Natural killer cell (primary cell): ENCODE measurements around the gene SH3PXD2A. TPM values are rescaled to one million over a fixed set of nuclear protein-coding genes. Genes with fewer than 3 reads are reported as not detected.
"Not testable (repeated sequence)": the region's sequence is repeated elsewhere in the genome, so short reads cannot be mapped to it uniquely, and the experiment has no call there.

ENCODE experiments used
- ATAC-seq, 3 donors: fragments of 150-1000 bp in 2 of 3; fragments of 200-7000 bp in 1 of 3; cut with Tn5 transposase; 1 replicate in 1 of 3; 2 replicates in 2 of 3; pipeline ENCODE4 v1.10.0; 2021; ENCODE audit warnings: mild to moderate bottlenecking in 2 of 3, moderate library complexity in 2 of 3
- DNase-seq, 2 donors: peaks; one replicate each; pipeline versions ENCODE4 v3.0.0 to v3.0.0-alpha.2; 2013 to 2021; ENCODE audit warnings: mixed read lengths in 1 of 2
- H3K27ac ChIP-seq: one replicate; pipeline ENCODE4 v1.5.1; 2013; ENCODE audit warnings: mild to moderate bottlenecking, low read length
- H3K27me3 ChIP-seq: one replicate; pipeline ENCODE4 v1.6.1; 2013; ENCODE audit warnings: low read length; ENCODE audit not compliant: control insufficient read depth, insufficient read depth
- H3K36me3 ChIP-seq: one replicate; pipeline ENCODE4 v1.6.1; 2013; ENCODE audit warnings: low read length; ENCODE audit not compliant: control insufficient read depth, insufficient read depth
- H3K4me1 ChIP-seq: one replicate; pipeline ENCODE4 v1.6.1; 2013; ENCODE audit warnings: low read length; ENCODE audit not compliant: control insufficient read depth, insufficient read depth
- H3K4me3 ChIP-seq: one replicate; pipeline ENCODE4 v1.5.1; 2013; ENCODE audit warnings: low read length
- H3K9me3 ChIP-seq: one replicate; pipeline ENCODE4 v1.6.1; 2013; ENCODE audit warnings: low read length; ENCODE audit not compliant: control insufficient read depth, insufficient read depth
- H3K27ac Mint-ChIP-seq, 2 donors: one replicate each; pipeline ENCODE4 v1.8.0; 2022; ENCODE audit warnings: mild to moderate bottlenecking in 2 of 2, mixed read lengths in 2 of 2, moderate library complexity in 1 of 2
- H3K27me3 Mint-ChIP-seq, 2 donors: one replicate each; pipeline ENCODE4 v1.8.0; 2022; ENCODE audit warnings: low read depth in 2 of 2, mixed read lengths in 2 of 2
- H3K36me3 Mint-ChIP-seq: one replicate; pipeline ENCODE4 v1.8.0; 2022; ENCODE audit warnings: mixed read lengths
- H3K4me1 Mint-ChIP-seq, 2 donors: one replicate each; pipeline ENCODE4 v1.8.0; 2022; ENCODE audit warnings: mixed read lengths in 2 of 2
- H3K4me3 Mint-ChIP-seq: one replicate; pipeline ENCODE4 v1.8.0; 2022; ENCODE audit warnings: mild to moderate bottlenecking, moderate library complexity, mixed read lengths
- H3K9me3 Mint-ChIP-seq, 2 donors: one replicate each; pipeline ENCODE4 v1.8.0; 2022; ENCODE audit warnings: mixed read lengths in 2 of 2
- CTCF ChIP-seq: fragments of 200-600 bp; IDR thresholded peaks from one replicate; pipeline ENCODE4 v1.8.0; 2022; ENCODE audit warnings: antibody characterized with exemption
- WGBS: methylation state at CpG from one replicate; pipeline ENCODE4 v1.1.7; 2013; ENCODE audit warnings: missing lambda C conversion rate; ENCODE audit not compliant: insufficient coverage; 5-methylcytosine and 5-hydroxymethylcytosine counted together
- intact Hi-C: fragments of 100-400 bp; cut with micrococcal nuclease; formaldehyde crosslinking; loops from one replicate; pipeline ENCODE4 v1.14.2; 2022
- total RNA-seq, 4 donors: library from RNA; stranded (reverse); fragments of 120-200 nt in 1 of 4; gene quantifications; one replicate each; pipeline versions ENCODE4 v1.2.3 to v1.2.4, GENCODE V29; 2013 to 2022

SH3PXD2A gene
- total RNA-seq, 3 donors from 2014 or later (not counting 1 experiment from before 2014, with no cell fraction given): 3.3 to 7.0 (median 4.9) TPM

- Histone ChIP-seq H3K9me3 (no peaks in the 10 kb centered on the region), H3K4me1 (peaks cover 11% of the 10 kb centered on the region), H3K4me3 (no peak overlapping the region), H3K36me3 (no peaks in the 10 kb centered on the region), H3K27me3 (no peaks in the 10 kb centered on the region), H3K27ac (no peak overlapping the region)
- Mint-ChIP-seq H3K27me3 (no peaks in the 10 kb centered on the region), H3K27ac (no peak overlapping the region), H3K36me3 (no peaks in the 10 kb centered on the region), H3K4me3 (no peak overlapping the region), H3K9me3 (no peaks in the 10 kb centered on the region), H3K4me1 (peaks cover 3 to 5% of the 10 kb centered on the region in 2 donors)
- no peak for TF ChIP-seq CTCF
- 97% methylated on average over 10 of the region's 10 CpGs for WGBS
- DNase-seq (no peak), ATAC-seq (no peak)
- intact Hi-C loops: no loop called here
These were observed 218.4 kb downstream of the SH3PXD2A start for GRCh38 chr10:103637011-103637410.

GRCh38 chr10:103636492-103636891 is 218.9 kb downstream of the SH3PXD2A start:
- H3K36me3 Mint-ChIP-seq: no peaks in the 10 kb centered on the region
- no peaks in the 10 kb centered on the region for H3K9me3 Mint-ChIP-seq
- ATAC-seq: no peak
- H3K9me3 ChIP-seq: no peaks in the 10 kb centered on the region
- no peak overlapping the region for H3K4me3 ChIP-seq
- H3K36me3 ChIP-seq: no peaks in the 10 kb centered on the region
- 94% methylated on average over 5 of the region's 5 CpGs for WGBS
- no peaks in the 10 kb centered on the region for H3K27me3 Mint-ChIP-seq
- peaks cover 3 to 9% of the 10 kb centered on the region in 2 donors for H3K4me1 Mint-ChIP-seq
- no peak overlapping the region for H3K27ac Mint-ChIP-seq
- H3K4me3 Mint-ChIP-seq: no peak overlapping the region
- H3K27me3 ChIP-seq: no peaks in the 10 kb centered on the region
- no peak overlapping the region for H3K27ac ChIP-seq
- no peak for TF ChIP-seq CTCF
- no peak for DNase-seq
- intact Hi-C loops: no loop called here
- H3K4me1 ChIP-seq: peaks cover 17% of the 10 kb centered on the region

GRCh38 chr10:103635580-103635979 is 219.8 kb downstream of the SH3PXD2A start:
- Mint-ChIP-seq H3K27me3 (no peaks in the 10 kb centered on the region), H3K36me3 (no peaks in the 10 kb centered on the region), H3K4me3 (no peak overlapping the region), H3K27ac (no peak overlapping the region), H3K4me1 (peaks cover 3 to 9% of the 10 kb centered on the region in 2 donors), H3K9me3 (no peaks in the 10 kb centered on the region)
- DNase-seq: no peak
- no peak for TF ChIP-seq CTCF
- Histone ChIP-seq H3K27me3 (no peaks in the 10 kb centered on the region), H3K9me3 (no peaks in the 10 kb centered on the region), H3K4me1 (peaks cover 17% of the 10 kb centered on the region), H3K4me3 (no peak overlapping the region), H3K36me3 (no peaks in the 10 kb centered on the region), H3K27ac (no peak overlapping the region)
- WGBS: 93% methylated on average over 5 of the region's 5 CpGs
- ATAC-seq: no peak
- intact Hi-C loops: no loop called here

GRCh38 chr10:103633846-103634245 is 221.5 kb downstream of the SH3PXD2A start:
- Mint-ChIP-seq H3K27me3 (no peaks in the 10 kb centered on the region), H3K4me3 (no peak overlapping the region), H3K9me3 (no peaks in the 10 kb centered on the region), H3K36me3 (no peaks in the 10 kb centered on the region), H3K4me1 (peaks cover 3 to 9% of the 10 kb centered on the region in 2 donors), H3K27ac (no peak overlapping the region)
- 97% methylated on average over 7 of the region's 7 CpGs for WGBS
- Histone ChIP-seq H3K27me3 (no peaks in the 10 kb centered on the region), H3K9me3 (no peaks in the 10 kb centered on the region), H3K4me3 (no peak overlapping the region), H3K4me1 (peaks cover 17% of the 10 kb centered on the region), H3K27ac (no peak overlapping the region), H3K36me3 (no peaks in the 10 kb centered on the region)
- TF ChIP-seq CTCF: no peak
- DNase-seq: no peak
- intact Hi-C loops: no loop called here
- ATAC-seq: no peak

- H3K9me3 ChIP-seq, H3K36me3 ChIP-seq, H3K27me3 Mint-ChIP-seq, H3K27me3 ChIP-seq, H3K36me3 Mint-ChIP-seq, H3K4me1 Mint-ChIP-seq, H3K4me3 ChIP-seq, intact Hi-C loops, H3K9me3 Mint-ChIP-seq, H3K27ac ChIP-seq, H3K4me3 Mint-ChIP-seq: not testable (repeated sequence)
- DNase-seq: peak in 1 of 2 donors; percentile 13
- peak in 2 of 3 donors; percentile 42 to 67 for ATAC-seq
- H3K4me1 ChIP-seq: peaks cover 17% of the 10 kb centered on the region
- WGBS: 84% methylated on average over 6 of the region's 6 CpGs
- H3K27ac Mint-ChIP-seq: peak overlapping the region in 1 of 2 donors; percentile 29
These were observed 222.5 kb downstream of the SH3PXD2A start for GRCh38 chr10:103632871-103633270.
